Neural cell (in vitro differentiated cells): ENCODE results near the gene TXNDC17.
"Not testable (repeated sequence)": the region's sequence is repeated elsewhere in the genome, so short reads cannot be mapped to it uniquely, and the experiment has no call there.

Experiments used
- CTCF ChIP-seq: fragments of 450-650 bp; IDR thresholded peaks from 2 replicates; pipeline ENCODE4 v1.5.1; 2014; ENCODE audit warnings: antibody characterized with exemption, mild to moderate bottlenecking, moderate library complexity; ENCODE audit not compliant: poor library complexity, severe bottlenecking
- EP300 ChIP-seq: fragments of 450-650 bp; conservative IDR thresholded peaks from 2 replicates; pipeline ENCODE4 v1.6.1; 2014; ENCODE audit warnings: antibody characterized with exemption, mild to moderate bottlenecking, moderate library complexity; ENCODE audit not compliant: poor library complexity, severe bottlenecking
- EZH2 ChIP-seq: fragments of 200-600, 300-800 bp; shearing (Covaris generic), sonication (generic); IDR thresholded peaks from 2 replicates; pipeline ENCODE4 v1.6.1; 2014; ENCODE audit warnings: antibody characterized with exemption, low read length, borderline replicate concordance, mild to moderate bottlenecking; ENCODE audit not compliant: insufficient read depth, poor library complexity, severe bottlenecking
- MXI1 ChIP-seq: fragments of 450-650 bp; conservative IDR thresholded peaks from 2 replicates; pipeline ENCODE4 v1.6.1; 2014; ENCODE audit warnings: antibody characterized with exemption, mild to moderate bottlenecking; ENCODE audit not compliant: poor library complexity, severe bottlenecking
- POLR2AphosphoS5 ChIP-seq: IDR thresholded peaks from 2 replicates; pipeline ENCODE4 v1.6.1; 2012
- RAD21 ChIP-seq: fragments of 450-650 bp; conservative IDR thresholded peaks from 2 replicates; pipeline ENCODE4 v1.6.1; 2014; ENCODE audit warnings: antibody characterized with exemption, mild to moderate bottlenecking, moderate library complexity
- REST ChIP-seq: IDR thresholded peaks from 2 replicates; pipeline ENCODE4 v1.6.1; 2012; ENCODE audit warnings: borderline replicate concordance
- SMC3 ChIP-seq: fragments of 450-650 bp; conservative IDR thresholded peaks from 2 replicates; pipeline ENCODE4 v1.6.1; 2014; ENCODE audit warnings: antibody characterized with exemption, mild to moderate bottlenecking, moderate library complexity; ENCODE audit not compliant: poor library complexity
- TAF1 ChIP-seq: IDR thresholded peaks from 2 replicates; pipeline ENCODE4 v1.6.1; 2012; ENCODE audit warnings: low read depth

DNA sequence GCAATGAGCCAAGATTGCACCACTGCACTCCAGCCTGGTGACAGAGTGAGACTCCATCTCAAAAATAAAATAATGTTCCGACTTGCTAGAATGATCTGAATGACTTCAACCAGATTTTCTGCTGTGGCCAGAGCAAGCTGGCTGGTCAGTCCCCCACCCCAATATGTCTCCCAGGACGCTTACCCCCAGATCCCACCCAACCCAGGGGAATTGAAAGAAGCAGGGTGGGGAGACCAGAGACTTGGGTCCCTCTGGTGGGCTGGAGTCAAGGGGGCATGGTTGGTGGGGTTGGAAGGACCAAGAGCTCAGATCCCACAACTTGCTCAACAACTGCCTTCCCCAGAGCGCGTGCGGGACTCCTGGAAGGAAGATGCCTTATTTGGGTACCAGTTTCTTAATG is 17.6 kb downstream of the TXNDC17 start:
- TF ChIP-seq CTCF, EZH2, POLR2AphosphoS5, TAF1, EP300, REST, SMC3, RAD21, MXI1: not testable (repeated sequence)
